Progenitor cell of endocrine pancreas (in vitro differentiated cells): Measurements from ENCODE around the gene MXD1. TPM values are rescaled to one million over a fixed set of nuclear protein-coding genes. Genes with fewer than 3 reads are reported as not detected.
"Not testable (repeated sequence)": the region's sequence is repeated elsewhere in the genome, so short reads cannot be mapped to it uniquely, and the experiment has no call there.

Experiments
- DNase-seq: peaks from one replicate; pipeline ENCODE4 v3.0.0; 2021; ENCODE audit warnings: low spot score; ENCODE audit not compliant: unreplicated experiment
- H3K27ac Mint-ChIP-seq: 2 replicates; pipeline ENCODE4 v1.8.0; 2021; ENCODE audit warnings: mild to moderate bottlenecking, moderate library complexity, mixed read lengths
- H3K27me3 Mint-ChIP-seq: 2 replicates; pipeline ENCODE4 v1.8.0; 2021; ENCODE audit warnings: mixed read lengths
- H3K36me3 Mint-ChIP-seq: 2 replicates; pipeline ENCODE4 v1.8.0; 2022; ENCODE audit warnings: mixed read lengths; ENCODE audit not compliant: insufficient read depth
- H3K4me1 Mint-ChIP-seq: 2 replicates; pipeline ENCODE4 v1.8.0; 2021; ENCODE audit warnings: low read depth, mixed read lengths
- H3K4me3 Mint-ChIP-seq: 2 replicates; pipeline ENCODE4 v1.8.0; 2021; ENCODE audit warnings: low read depth, mild to moderate bottlenecking, moderate library complexity, mixed read lengths
- H3K9me3 Mint-ChIP-seq: 2 replicates; pipeline ENCODE4 v1.8.0; 2021; ENCODE audit warnings: low read depth, mixed read lengths
- CTCF ChIP-seq: fragments of 200-600 bp; sonication (generic); IDR thresholded peaks from one replicate; pipeline ENCODE4 v1.5.0; 2021; ENCODE audit warnings: antibody characterized with exemption, mild to moderate bottlenecking; ENCODE audit not compliant: unreplicated experiment
- total RNA-seq: library from RNA; stranded (reverse); gene quantifications from 2 replicates; pipeline ENCODE4 v1.2.1, GENCODE V29; 2021

Gene MXD1
- total RNA-seq, 1 donor from 2014 or later = 10.8 TPM

GRCh38 chr2:69948963-69949645 lies 34.2 kb downstream of the MXD1 start:
- Mint-ChIP-seq H3K36me3 (no peaks in the 10 kb centered on the region), H3K4me1 (peaks cover 4% of the 10 kb centered on the region), H3K4me3 (no peak overlapping the region), H3K27ac (no peak overlapping the region), H3K27me3 (peaks cover 3% of the 10 kb centered on the region), H3K9me3 (no peaks in the 10 kb centered on the region)
- DNase-seq = no peak
- no peak for TF ChIP-seq CTCF

GRCh38 chr2:69950241-69950640 lies 35.3 kb downstream of the MXD1 start:
- H3K4me1 Mint-ChIP-seq = peaks cover 4% of the 10 kb centered on the region
- H3K27ac Mint-ChIP-seq = no peak overlapping the region
- H3K4me3 Mint-ChIP-seq = no peak overlapping the region
- no peaks in the 10 kb centered on the region for H3K9me3 Mint-ChIP-seq
- H3K36me3 Mint-ChIP-seq = no peaks in the 10 kb centered on the region
- no peak for DNase-seq
- no peak for TF ChIP-seq CTCF
- peaks cover 3% of the 10 kb centered on the region for H3K27me3 Mint-ChIP-seq

GRCh38 chr2:69950671-69951070 lies 35.8 kb downstream of the MXD1 start:
- H3K4me1 Mint-ChIP-seq, H3K36me3 Mint-ChIP-seq, H3K9me3 Mint-ChIP-seq, H3K27ac Mint-ChIP-seq, DNase-seq, H3K27me3 Mint-ChIP-seq, H3K4me3 Mint-ChIP-seq: not testable (repeated sequence)

- no peaks in the 10 kb centered on the region for H3K9me3 Mint-ChIP-seq
- no peak overlapping the region for H3K27ac Mint-ChIP-seq
- no peak for DNase-seq
- no peaks in the 10 kb centered on the region for H3K4me1 Mint-ChIP-seq
- peaks cover 16% of the 10 kb centered on the region for H3K27me3 Mint-ChIP-seq
- TF ChIP-seq CTCF = no peak
- no peak overlapping the region for H3K4me3 Mint-ChIP-seq
- H3K36me3 Mint-ChIP-seq = no peaks in the 10 kb centered on the region
Measured at GRCh38 chr2:69952336-69953115, 37.6 kb downstream of the MXD1 start.

GRCh38 chr2:69954084-69954483 lies 39.2 kb downstream of the MXD1 start:
- Mint-ChIP-seq H3K27ac (no peak overlapping the region), H3K27me3 (peaks cover 16% of the 10 kb centered on the region), H3K9me3 (no peaks in the 10 kb centered on the region), H3K36me3 (no peaks in the 10 kb centered on the region), H3K4me3 (no peak overlapping the region), H3K4me1 (no peaks in the 10 kb centered on the region)
- DNase-seq = no peak
- no peak for TF ChIP-seq CTCF
